Lower lobe of right lung (tissue), 2 donors: ENCODE data around the gene SSTR4. TPM values are rescaled to one million over a fixed set of nuclear protein-coding genes. Genes with fewer than 3 reads are reported as not detected.

Experiments used
- ATAC-seq, 2 donors: fragments of 200-7000 bp; cut with Tn5 transposase; one replicate each; pipeline ENCODE4 v1.9.1; 2020 to 2022; ENCODE audit warnings: mild to moderate bottlenecking in 2 of 2, moderate library complexity in 2 of 2
- DNase-seq: peaks from one replicate; pipeline ENCODE4 v3.0.0-alpha.2; 2020
- H3K27ac ChIP-seq: fragments of 200-600 bp; one replicate; pipeline ENCODE4 v1.8.0; 2022
- H3K27me3 ChIP-seq: fragments of 200-600 bp; one replicate; pipeline ENCODE4 v1.8.0; 2022; ENCODE audit warnings: low read depth
- H3K36me3 ChIP-seq: fragments of 200-600 bp; one replicate; pipeline ENCODE4 v1.8.0; 2022; ENCODE audit warnings: mild to moderate bottlenecking
- H3K4me1 ChIP-seq: fragments of 200-600 bp; one replicate; pipeline ENCODE4 v1.8.0; 2022
- H3K4me3 ChIP-seq: fragments of 200-600 bp; one replicate; pipeline ENCODE4 v1.8.0; 2022; ENCODE audit warnings: mild to moderate bottlenecking
- H3K9me3 ChIP-seq: fragments of 200-600 bp; one replicate; pipeline ENCODE4 v1.8.0; 2022
- intact Hi-C: fragments of 100-400 bp; cut with DNase I; formaldehyde crosslinking; loops from one replicate; pipeline ENCODE4 v1.11.0; 2022
- total RNA-seq: library from RNA; stranded (reverse); fragmentation: NEBNext Ultra II Directional; extraction: Animal tissue kit (Norgen Biotek cat#: 25700); gene quantifications from one replicate; pipeline ENCODE4 v1.2.1, GENCODE V29; 2021
- TF ChIP-seq, protein P1 (sequence below): fragments of 200-600 bp; IDR thresholded peaks from one replicate; pipeline ENCODE4 v1.8.0; 2022; ENCODE audit warnings: antibody characterized with exemption, mild to moderate bottlenecking
- donor health status: DM: no; HTN: yes; CAD: no; lungs with severe emphysema.

SSTR4 gene
- total RNA-seq, 1 donor from 2014 or later = 0.35 TPM

- no peak for DNase-seq
- no peak for ATAC-seq
- intact Hi-C loops = no loop called here
- H3K9me3 ChIP-seq = no peaks in the 10 kb centered on the region
- TF ChIP-seq, protein P1, sequence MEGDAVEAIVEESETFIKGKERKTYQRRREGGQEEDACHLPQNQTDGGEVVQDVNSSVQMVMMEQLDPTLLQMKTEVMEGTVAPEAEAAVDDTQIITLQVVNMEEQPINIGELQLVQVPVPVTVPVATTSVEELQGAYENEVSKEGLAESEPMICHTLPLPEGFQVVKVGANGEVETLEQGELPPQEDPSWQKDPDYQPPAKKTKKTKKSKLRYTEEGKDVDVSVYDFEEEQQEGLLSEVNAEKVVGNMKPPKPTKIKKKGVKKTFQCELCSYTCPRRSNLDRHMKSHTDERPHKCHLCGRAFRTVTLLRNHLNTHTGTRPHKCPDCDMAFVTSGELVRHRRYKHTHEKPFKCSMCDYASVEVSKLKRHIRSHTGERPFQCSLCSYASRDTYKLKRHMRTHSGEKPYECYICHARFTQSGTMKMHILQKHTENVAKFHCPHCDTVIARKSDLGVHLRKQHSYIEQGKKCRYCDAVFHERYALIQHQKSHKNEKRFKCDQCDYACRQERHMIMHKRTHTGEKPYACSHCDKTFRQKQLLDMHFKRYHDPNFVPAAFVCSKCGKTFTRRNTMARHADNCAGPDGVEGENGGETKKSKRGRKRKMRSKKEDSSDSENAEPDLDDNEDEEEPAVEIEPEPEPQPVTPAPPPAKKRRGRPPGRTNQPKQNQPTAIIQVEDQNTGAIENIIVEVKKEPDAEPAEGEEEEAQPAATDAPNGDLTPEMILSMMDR = no peak
- no peak overlapping the region for H3K27ac ChIP-seq
- no peaks in the 10 kb centered on the region for H3K36me3 ChIP-seq
- H3K4me1 ChIP-seq = peaks cover 15% of the 10 kb centered on the region
- no peak overlapping the region for H3K4me3 ChIP-seq
- no peaks in the 10 kb centered on the region for H3K27me3 ChIP-seq
Observed at GRCh38 chr20:23028392-23028791, 6.7 kb upstream of the SSTR4 start.

- Histone ChIP-seq H3K9me3 (no peaks in the 10 kb centered on the region), H3K4me1 (peaks cover 15% of the 10 kb centered on the region), H3K4me3 (no peak overlapping the region), H3K27me3 (peaks cover 2% of the 10 kb centered on the region), H3K36me3 (no peaks in the 10 kb centered on the region), H3K27ac (no peak overlapping the region)
- TF ChIP-seq, protein P1 = no peak
- peak; percentile 54 for DNase-seq
- ATAC-seq = peak; percentile 45 to 51
- intact Hi-C loops = no loop called here
Observed at GRCh38 chr20:23029324-23029723, 5.8 kb upstream of the SSTR4 start.

GRCh38 chr20:23031346-23031745 is 3.8 kb upstream of the SSTR4 start:
- TF ChIP-seq, protein P1 = no peak
- Histone ChIP-seq H3K36me3 (no peaks in the 10 kb centered on the region), H3K9me3 (no peaks in the 10 kb centered on the region), H3K4me3 (no peak overlapping the region), H3K4me1 (peaks cover 4% of the 10 kb centered on the region), H3K27ac (no peak overlapping the region), H3K27me3 (peaks cover 22% of the 10 kb centered on the region)
- DNase-seq (no peak), ATAC-seq (no peak)
- intact Hi-C loops = no loop called here

- no peak overlapping the region for H3K27ac ChIP-seq
- DNase-seq (no peak), ATAC-seq (no peak)
- peaks cover 4% of the 10 kb centered on the region for H3K4me1 ChIP-seq
- intact Hi-C loops = no loop called here
- H3K9me3 ChIP-seq = no peaks in the 10 kb centered on the region
- H3K4me3 ChIP-seq = no peak overlapping the region
- H3K36me3 ChIP-seq = no peaks in the 10 kb centered on the region
- H3K27me3 ChIP-seq = peaks cover 31% of the 10 kb centered on the region
- TF ChIP-seq, protein P1 = no peak
Observed at GRCh38 chr20:23032056-23032749, 2.9 kb upstream of the SSTR4 start.

DNA sequence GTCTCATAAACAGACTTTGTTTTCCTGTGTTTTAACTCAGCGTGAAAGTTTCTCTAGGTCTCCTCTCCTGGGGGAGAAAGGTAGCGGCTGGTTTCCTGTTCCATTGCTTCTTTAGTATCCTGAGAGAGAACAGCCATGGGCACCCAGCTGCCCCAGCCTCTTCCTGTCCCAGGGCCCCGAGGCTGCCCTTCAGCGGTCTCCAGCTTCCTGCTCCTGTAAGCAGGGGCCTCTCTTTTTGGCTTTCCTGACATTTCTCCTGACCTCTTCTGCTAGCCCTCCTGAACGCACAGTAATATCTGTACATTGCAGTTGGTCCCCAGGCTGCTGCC is 2.4 kb upstream of the SSTR4 start:
- Histone ChIP-seq H3K27ac (no peak overlapping the region), H3K9me3 (no peaks in the 10 kb centered on the region), H3K36me3 (no peaks in the 10 kb centered on the region), H3K4me3 (no peak overlapping the region), H3K4me1 (peaks cover 4% of the 10 kb centered on the region), H3K27me3 (peaks cover 31% of the 10 kb centered on the region)
- ATAC-seq = no peak
- intact Hi-C loops = no loop called here
- TF ChIP-seq, protein P1 = no peak
- DNase-seq = no peak
